Forelimb muscle (tissue), 1 donor: Measurements from ENCODE around the gene EHBP1L1. TPM values are rescaled to one million over a fixed set of nuclear protein-coding genes. Genes with fewer than 3 reads are reported as not detected.
"Not testable (repeated sequence)": the region's sequence is repeated elsewhere in the genome, so short reads cannot be mapped to it uniquely, and the experiment has no call there.

Experiments used
- DNase-seq: peaks from one replicate; pipeline ENCODE4 v3.0.0-alpha.2; 2013; ENCODE audit warnings: low read depth
- polyA plus RNA-seq: library from polyadenylated mRNA; unstranded; fragments of 120-200 nt; gene quantifications from one replicate; pipeline ENCODE4 v1.2.1, GENCODE V29; 2013; ENCODE audit not compliant: insufficient read length

Gene EHBP1L1
- polyA plus RNA-seq, 1 donor = 355 TPM

GRCh38 chr11:65634440-65634839 lies 58.6 kb downstream of the EHBP1L1 start:
- DNase-seq = no peak

GRCh38 chr11:65634905-65635731 lies 59.3 kb downstream of the EHBP1L1 start:
- no peak for DNase-seq

- no peak for DNase-seq
These were observed 60.5 kb downstream of the EHBP1L1 start for GRCh38 chr11:65636108-65637031.

DNA sequence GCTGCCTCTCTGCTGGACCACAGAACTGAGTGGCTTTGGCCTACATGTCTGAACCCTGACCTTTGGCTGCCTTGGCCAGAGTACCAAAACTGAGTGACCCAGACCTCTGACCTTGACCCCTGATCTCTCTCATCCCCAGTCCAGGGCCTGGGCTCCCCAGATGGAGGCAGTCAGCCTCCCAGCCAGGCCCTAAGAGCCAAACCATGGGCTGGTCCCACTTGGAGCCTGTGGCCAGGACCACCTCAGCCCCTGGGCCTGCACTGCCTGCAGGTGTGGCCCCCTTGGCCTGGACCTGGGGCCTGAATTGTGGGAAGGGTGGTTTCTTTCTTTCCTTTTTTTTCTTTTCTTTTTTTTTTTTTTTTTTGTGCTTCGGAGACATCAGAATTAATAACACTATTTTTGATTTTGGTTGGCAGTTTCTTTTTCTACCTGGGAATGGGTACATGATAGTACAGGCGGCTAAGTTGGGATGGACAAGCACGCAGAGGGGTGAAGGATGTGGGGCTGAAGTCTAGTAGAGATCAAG lies 61.2 kb downstream of the EHBP1L1 start:
- no peak for DNase-seq

DNA sequence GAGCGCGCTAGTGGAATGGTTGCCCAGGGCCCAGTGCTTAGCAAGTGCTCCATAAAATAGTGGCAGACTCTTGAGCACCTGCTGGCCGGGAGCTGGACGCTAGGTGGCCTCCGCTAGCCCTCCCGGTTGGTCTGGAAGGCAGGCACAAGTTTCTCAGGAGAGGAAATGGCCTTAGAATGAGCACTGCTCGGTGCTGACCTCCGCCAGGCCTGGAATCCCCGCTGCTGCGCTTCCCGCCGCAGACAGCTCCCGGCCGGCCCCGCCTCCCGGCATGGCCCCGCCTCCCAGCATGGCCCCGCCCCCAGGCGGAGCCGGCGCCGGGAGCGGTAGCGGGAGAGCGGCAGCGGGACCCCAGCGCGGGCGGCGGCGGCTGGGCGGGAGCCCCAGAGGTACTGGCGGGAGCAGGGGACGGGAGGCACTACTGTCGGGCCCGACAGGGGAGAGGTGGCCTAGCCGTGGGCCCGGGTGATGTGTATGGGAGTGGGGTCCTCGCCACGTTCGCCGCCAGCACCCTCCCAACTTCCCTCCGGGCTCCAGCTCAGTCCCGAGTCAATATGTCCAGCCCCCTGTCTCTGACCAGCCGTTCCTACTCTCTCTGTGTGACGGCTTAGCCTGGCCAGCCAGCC lies 62.1 kb downstream of the EHBP1L1 start, which contains the start of gene SIPA1:
SIPA1 (plus strand) TSS at position 308 of the 626 bp plus-strand sequence. CDS start 2,821 bp downstream, outside the sequence.
- no peak for DNase-seq

DNA sequence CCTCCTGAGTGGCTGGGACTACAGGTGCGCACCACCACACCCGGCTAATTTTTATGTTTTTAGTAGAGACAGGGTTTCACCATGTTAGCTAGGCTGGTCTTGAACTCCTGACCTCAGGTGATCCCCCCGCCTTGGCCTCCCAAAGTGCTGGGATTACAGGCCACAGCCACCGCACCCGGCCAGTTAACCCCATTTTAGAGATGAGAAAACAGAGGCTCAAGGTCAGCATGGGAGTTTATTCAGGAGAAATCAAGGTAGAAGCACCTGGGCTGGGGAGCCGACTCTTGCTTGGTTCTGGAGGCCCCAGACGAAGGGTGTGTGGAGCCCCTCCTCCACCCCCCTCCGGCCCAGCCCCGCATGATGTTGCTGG lies 63.4 kb downstream of the EHBP1L1 start:
- DNase-seq = not testable (repeated sequence)

DNA sequence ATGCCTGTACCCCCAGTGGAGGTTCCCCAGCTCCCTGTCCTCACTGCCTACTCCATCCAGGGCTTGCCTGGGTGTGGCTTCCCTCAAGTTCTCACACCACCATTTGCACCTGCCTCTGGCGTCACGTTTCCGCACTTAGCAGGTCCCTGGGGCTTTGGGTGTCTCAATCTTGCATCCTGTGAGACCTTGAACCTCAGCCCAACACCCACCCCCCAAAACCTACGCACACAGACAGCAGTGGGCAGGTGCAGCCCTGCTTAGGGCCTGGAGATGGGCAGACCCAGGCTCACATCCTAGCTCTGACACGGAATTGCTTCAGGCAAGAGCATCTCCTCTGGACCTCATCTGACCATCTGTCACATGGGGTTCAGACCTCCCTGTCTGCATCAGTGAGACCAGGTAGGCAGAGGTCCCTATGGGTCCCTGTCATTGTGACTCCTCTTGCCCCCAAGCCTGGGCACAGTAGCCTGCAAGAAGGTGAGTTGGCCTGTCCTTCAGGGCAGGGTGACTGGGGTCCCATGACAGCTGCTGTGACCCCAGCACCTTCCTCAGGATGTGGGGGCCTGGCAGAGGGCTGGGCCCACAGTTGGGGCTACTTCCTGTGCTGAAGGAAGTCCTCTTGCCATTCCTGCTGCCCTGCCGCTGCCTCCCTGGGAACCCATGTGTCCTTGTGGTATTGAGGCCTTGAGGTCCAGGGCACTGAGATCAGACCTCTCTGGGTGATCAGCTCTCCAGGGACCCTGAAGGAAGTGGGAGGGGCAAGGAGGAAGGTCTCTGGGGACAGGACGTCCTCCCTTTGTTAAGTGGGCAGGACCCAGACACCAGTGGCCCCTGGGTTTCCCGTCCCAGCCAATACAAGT lies 64.0 kb downstream of the EHBP1L1 start:
- no peak for DNase-seq

DNA sequence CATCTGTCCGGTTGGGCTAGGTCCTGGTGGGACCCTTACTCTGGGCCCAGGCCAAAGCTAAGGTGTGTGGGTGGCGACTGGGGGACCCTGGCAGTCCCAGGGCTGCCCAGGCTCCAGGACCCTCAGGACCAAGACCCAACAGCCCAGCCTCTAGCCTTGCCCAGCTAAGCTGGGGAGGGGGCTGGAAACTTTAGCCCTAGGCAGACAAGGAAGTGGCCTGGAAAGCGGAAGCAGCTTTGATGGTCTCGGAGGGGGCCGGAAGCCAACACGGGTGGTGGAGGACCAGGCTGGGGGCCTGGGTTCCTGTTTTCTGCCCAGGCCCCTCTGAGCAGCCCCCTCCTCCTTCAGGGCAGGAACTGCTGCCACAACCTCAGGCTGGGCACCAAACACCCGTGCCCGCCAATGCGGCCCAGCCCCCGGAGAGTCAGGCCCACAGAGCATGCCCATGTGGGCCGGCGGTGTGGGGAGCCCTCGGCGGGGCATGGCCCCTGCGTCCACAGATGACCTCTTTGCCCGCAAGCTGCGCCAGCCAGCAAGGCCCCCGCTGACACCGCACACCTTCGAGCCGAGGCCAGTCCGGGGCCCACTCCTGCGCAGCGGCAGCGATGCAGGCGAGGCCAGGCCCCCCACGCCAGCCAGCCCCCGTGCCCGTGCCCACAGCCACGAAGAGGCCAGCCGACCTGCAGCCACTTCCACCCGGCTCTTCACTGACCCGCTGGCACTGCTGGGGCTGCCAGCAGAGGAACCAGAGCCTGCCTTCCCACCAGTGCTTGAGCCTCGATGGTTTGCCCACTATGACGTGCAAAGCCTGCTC lies 64.8 kb downstream of the EHBP1L1 start:
- no peak for DNase-seq

- DNase-seq = no peak
These were observed 65.6 kb downstream of the EHBP1L1 start for GRCh38 chr11:65641297-65642013.

Other genes starting within 250 kb of the EHBP1L1 start
- gene DPF2, start 242.2 kb upstream of the EHBP1L1 start, polyA plus RNA-seq = 42.2 TPM
- gene TIGD3, start 221.3 kb upstream of the EHBP1L1 start, polyA plus RNA-seq = 0.34 TPM
- 5.7 TPM for gene SLC25A45, start 193.4 kb upstream of the EHBP1L1 start, polyA plus RNA-seq
- gene FRMD8, start 189.4 kb upstream of the EHBP1L1 start, polyA plus RNA-seq = 8.9 TPM
- 94.1 TPM for gene NEAT1, start 153.3 kb upstream of the EHBP1L1 start, polyA plus RNA-seq
- 200 TPM for gene MALAT1, start 77.0 kb upstream of the EHBP1L1 start, polyA plus RNA-seq
- gene SCYL1, start 51.0 kb upstream of the EHBP1L1 start, polyA plus RNA-seq = 43.6 TPM
- 131 TPM for gene LTBP3, start 17.7 kb upstream of the EHBP1L1 start, polyA plus RNA-seq
- 53.9 TPM for gene ZNRD2, start 5.6 kb upstream of the EHBP1L1 start, polyA plus RNA-seq
- 37.3 TPM for gene FAM89B, start 3.5 kb upstream of the EHBP1L1 start, polyA plus RNA-seq
- gene KCNK7, start 19.7 kb downstream of the EHBP1L1 start, polyA plus RNA-seq = 1.4 TPM
- gene MAP3K11, start 38.2 kb downstream of the EHBP1L1 start, polyA plus RNA-seq = 30.1 TPM
- gene PCNX3, start 39.7 kb downstream of the EHBP1L1 start, polyA plus RNA-seq = 18.0 TPM
- 34.0 TPM for gene SIPA1, start 62.0 kb downstream of the EHBP1L1 start, polyA plus RNA-seq
- 42.1 TPM for gene RELA, start 86.9 kb downstream of the EHBP1L1 start, polyA plus RNA-seq
- gene KAT5, start 136.2 kb downstream of the EHBP1L1 start, polyA plus RNA-seq = 38.0 TPM
- gene RNASEH2C, start 144.7 kb downstream of the EHBP1L1 start, polyA plus RNA-seq = 30.2 TPM
- gene AP5B1, start 204.9 kb downstream of the EHBP1L1 start, polyA plus RNA-seq = 1.5 TPM
- not detected for gene OVOL1, start 211.0 kb downstream of the EHBP1L1 start, polyA plus RNA-seq